Prostate gland (tissue), 2 donors: ENCODE measurements around the gene CARS2. TPM values are rescaled to one million over a fixed set of nuclear protein-coding genes. Genes with fewer than 3 reads are reported as not detected.

ENCODE experiments used
- DNase-seq: peaks from one replicate; pipeline ENCODE4 v3.0.0-alpha.2; 2019; ENCODE audit warnings: low spot score
- H3K27ac ChIP-seq, 2 donors: fragments of 200-600 bp; sonication (generic); 2 replicates each; pipeline ENCODE4 v1.5.1; 2017 to 2019
- H3K27me3 ChIP-seq: fragments of 200-600 bp; sonication (generic); replicated peaks from 2 replicates; pipeline ENCODE4 v1.5.1; 2019; ENCODE audit not compliant: insufficient read depth
- H3K36me3 ChIP-seq, 2 donors: fragments of 200-600 bp; sonication (generic); 1 replicate in 1 of 2; 2 replicates in 1 of 2; pipeline versions ENCODE4 v1.5.1 to v1.8.1; 2017 to 2019
- H3K4me1 ChIP-seq: fragments of 200-600 bp; sonication (generic); replicated peaks from 2 replicates; pipeline ENCODE4 v1.5.1; 2019
- H3K4me3 ChIP-seq, 2 donors: fragments of 200-600 bp; sonication (generic); 2 replicates each; pipeline ENCODE4 v1.5.1; 2017 to 2019
- H3K9me3 ChIP-seq: fragments of 200-600 bp; sonication (generic); 2 replicates; pipeline ENCODE4 v1.5.1; 2017
- CTCF ChIP-seq, 4 experiments: fragments of 200-600 bp in 2 of 4; fragments of 450-650 bp in 2 of 4; sonication (generic) in 2 of 4; IDR thresholded peaks; 1 replicate in 3 of 4; 2 replicates in 1 of 4; pipeline ENCODE4 v1.5.1; 2016 to 2019; ENCODE audit warnings: antibody characterized with exemption in 4 of 4, mild to moderate bottlenecking in 2 of 4, moderate library complexity in 2 of 4
- POLR2A ChIP-seq: fragments of 450-650 bp; IDR thresholded peaks from one replicate; pipeline ENCODE4 v1.6.1; 2016; ENCODE audit warnings: antibody characterized with exemption, mild to moderate bottlenecking
- POLR2AphosphoS5 ChIP-seq: sonication (generic); formaldehyde crosslinking; IDR thresholded peaks from one replicate; pipeline ENCODE4 v1.6.1; 2017; ENCODE audit warnings: antibody characterized with exemption
- WGBS: methylation state at CpG from one replicate; pipeline ENCODE4 v1.1.5; 2018; 5-methylcytosine and 5-hydroxymethylcytosine counted together
- intact Hi-C: fragments of 100-400 bp; cut with DNase I; formaldehyde crosslinking; loops from one replicate; pipeline ENCODE4 v1.14.2; 2022
- total RNA-seq, 2 donors: library from RNA; depleted of rRNA; stranded (reverse); fragments of >200 nt; gene quantifications; one replicate each; pipeline ENCODE4 v1.1.0, GENCODE V29; 2016

The CARS2 gene
- total RNA-seq, 2 donors from 2014 or later: 40.5 to 85.5 TPM

GRCh38 chr13:110625771-110626321 lies 80.1 kb downstream of the CARS2 start:
- H3K36me3 ChIP-seq: peaks cover 0 to 3% of the 10 kb centered on the region in 2 donors
- H3K27ac ChIP-seq: peak overlapping the region; percentile 54 to 77
- intact Hi-C loops: no loop called here
- TF ChIP-seq POLR2A: no peak
- peak; percentile 60 for TF ChIP-seq POLR2AphosphoS5
- TF ChIP-seq CTCF (IDR thresholded peaks at IDR 0.05): no peak
- DNase-seq: peak; percentile 54
- 53% methylated on average over 19 of the region's 19 CpGs for WGBS
- H3K27me3 ChIP-seq: no peaks in the 10 kb centered on the region
- no peaks in the 10 kb centered on the region for H3K9me3 ChIP-seq
- no peak overlapping the region for H3K4me3 ChIP-seq
- H3K4me1 ChIP-seq: peaks cover 6% of the 10 kb centered on the region

GRCh38 chr13:110624766-110625756 lies 80.9 kb downstream of the CARS2 start:
- peaks cover 6% of the 10 kb centered on the region for H3K4me1 ChIP-seq
- H3K27ac ChIP-seq: peak overlapping the region; percentile 54 to 77
- DNase-seq: no peak
- no peak overlapping the region for H3K4me3 ChIP-seq
- no peak for TF ChIP-seq POLR2A
- TF ChIP-seq CTCF (IDR thresholded peaks at IDR 0.05): no peak
- TF ChIP-seq POLR2AphosphoS5: no peak
- 77% methylated on average over 38 of the region's 41 CpGs for WGBS
- no peaks in the 10 kb centered on the region for H3K27me3 ChIP-seq
- no peaks in the 10 kb centered on the region for H3K9me3 ChIP-seq
- peaks cover 0 to 3% of the 10 kb centered on the region in 2 donors for H3K36me3 ChIP-seq
- intact Hi-C loops: no loop called here

GRCh38 chr13:110620596-110620995 lies 85.3 kb downstream of the CARS2 start:
- Histone ChIP-seq H3K27me3 (no peaks in the 10 kb centered on the region), H3K4me3 (no peak overlapping the region), H3K36me3 (peaks cover 0 to 3% of the 10 kb centered on the region in 2 donors), H3K4me1 (peaks cover 11% of the 10 kb centered on the region), H3K27ac (no peak overlapping the region), H3K9me3 (no peaks in the 10 kb centered on the region)
- intact Hi-C loops: no loop called here
- DNase-seq: no peak
- WGBS: 48% methylated on average over 2 of the region's 2 CpGs
- TF ChIP-seq CTCF (IDR thresholded peaks at IDR 0.05) (no peak), POLR2A (no peak), POLR2AphosphoS5 (no peak)

DNA sequence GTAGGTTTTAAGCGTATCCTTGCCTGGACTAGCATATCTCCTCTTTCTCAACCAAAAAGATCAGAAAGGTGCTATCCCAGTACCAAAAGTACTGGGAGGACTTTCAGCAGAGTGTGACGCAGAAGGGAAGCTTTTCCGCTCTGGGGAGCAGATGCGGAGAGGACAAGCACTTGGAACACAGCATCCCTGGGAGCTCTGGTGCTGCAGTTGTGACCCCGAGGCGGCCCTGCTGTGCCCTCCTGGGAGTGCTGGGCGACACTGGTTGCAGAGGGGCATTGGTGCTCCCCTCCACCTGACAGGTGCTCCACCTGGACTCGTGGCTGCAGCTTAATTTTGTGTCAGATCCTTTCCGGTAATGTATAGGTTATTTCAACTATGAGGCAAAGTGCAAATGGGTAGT lies 87.1 kb downstream of the CARS2 start:
- TF ChIP-seq POLR2AphosphoS5 (no peak), POLR2A (no peak), CTCF (IDR thresholded peaks at IDR 0.05) (no peak)
- WGBS: 88% methylated on average over 9 of the region's 9 CpGs
- intact Hi-C loops: loop anchor here (5.0 kb wide), 2 partner anchors 56 to 94 kb away; partner anchors contain the start of genes ING1 and RAB20
- Histone ChIP-seq H3K27ac (no peak overlapping the region), H3K27me3 (no peaks in the 10 kb centered on the region), H3K4me1 (peaks cover 14% of the 10 kb centered on the region), H3K36me3 (peaks cover 0 to 3% of the 10 kb centered on the region in 2 donors), H3K9me3 (no peaks in the 10 kb centered on the region), H3K4me3 (no peak overlapping the region)
- no peak for DNase-seq
